ENCODE data around the gene IPO13. TPM values are rescaled to one million over a fixed set of nuclear protein-coding genes. Genes with fewer than 3 reads are reported as not detected.

IPO13 gene
- total and polyA plus RNA-seq, 4 donors = 8.6 to 15.1 (median 10.5) TPM

- peak overlapping the region; percentile 93 to 96 for H3K27ac ChIP-seq (ENCODE audit: low read depth in 1 of 2, low read length in 2 of 2)
- H3K36me3 ChIP-seq (ENCODE audit: control insufficient read depth in 4 of 4, insufficient read depth in 3 of 4, low read depth in 1 of 4, low read length in 3 of 4) = peaks cover 5 to 21% (median 12%) of the 10 kb centered on the region in 4 donors
- H3K27me3 ChIP-seq (ENCODE audit: control insufficient read depth in 4 of 4, insufficient read depth in 4 of 4, low read length in 3 of 4) = no peaks in the 10 kb centered on the region
- H3K4me1 ChIP-seq (ENCODE audit: control insufficient read depth in 4 of 4, insufficient read depth in 4 of 4, low read length in 3 of 4) = peaks cover 9 to 61% (median 51%) of the 10 kb centered on the region in 4 donors
- no peaks in the 10 kb centered on the region for H3K9me3 ChIP-seq (ENCODE audit: control insufficient read depth in 4 of 4, low read length in 3 of 4)
- WGBS = 3% methylated on average over 34 of the region's 34 CpGs
- H3K9ac ChIP-seq (ENCODE audit: low read depth in 1 of 2, low read length in 2 of 2) = peak overlapping the region; percentile 69 to 91
- peak; percentile 12 for TF ChIP-seq YY1 (IDR thresholded peaks at IDR 0.05)
- TF ChIP-seq REST (IDR thresholded peaks at IDR 0.05) = no peak
- TF ChIP-seq FOXA1 (IDR thresholded peaks at IDR 0.05) = peak; percentile 30
- peak; percentile 53 for TF ChIP-seq FOXA2 (IDR thresholded peaks at IDR 0.05)
- H3K4me3 ChIP-seq (ENCODE audit: low read depth in 1 of 3, low read length in 3 of 3) = peak overlapping the region; percentile 88 to 93 (median 88)
- DNase-seq (ENCODE audit: low spot score) = peak; percentile 63
These were observed 28.7 kb downstream of the IPO13 start for GRCh38 chr1:43975249-43975961.

GRCh38 chr1:43976045-43976444 is 29.3 kb downstream of the IPO13 start:
- Histone ChIP-seq H3K9me3 (ENCODE audit: control insufficient read depth in 4 of 4, low read length in 3 of 4) (no peaks in the 10 kb centered on the region), H3K9ac (ENCODE audit: low read depth in 1 of 2, low read length in 2 of 2) (peak overlapping the region in 1 of 2 donors; percentile 91), H3K4me1 (ENCODE audit: control insufficient read depth in 4 of 4, insufficient read depth in 4 of 4, low read length in 3 of 4) (peaks cover 9 to 58% (median 45%) of the 10 kb centered on the region in 4 donors), H3K27ac (ENCODE audit: low read depth in 1 of 2, low read length in 2 of 2) (peak overlapping the region in 1 of 2 donors; percentile 96), H3K36me3 (ENCODE audit: control insufficient read depth in 4 of 4, insufficient read depth in 3 of 4, low read depth in 1 of 4, low read length in 3 of 4) (peaks cover 5 to 21% (median 12%) of the 10 kb centered on the region in 4 donors), H3K4me3 (ENCODE audit: low read depth in 1 of 3, low read length in 3 of 3) (peak overlapping the region; percentile 88 to 93 (median 88)), H3K27me3 (ENCODE audit: control insufficient read depth in 4 of 4, insufficient read depth in 4 of 4, low read length in 3 of 4) (no peaks in the 10 kb centered on the region)
- TF ChIP-seq REST (IDR thresholded peaks at IDR 0.05) = no peak
- no peak for DNase-seq (ENCODE audit: low spot score)
- WGBS = 90% methylated on average over 4 of the region's 4 CpGs

- no peak for DNase-seq (ENCODE audit: low spot score)
- no peaks in the 10 kb centered on the region for H3K27me3 ChIP-seq (ENCODE audit: control insufficient read depth in 4 of 4, insufficient read depth in 4 of 4, low read length in 3 of 4)
- H3K9ac ChIP-seq (ENCODE audit: low read depth in 1 of 2, low read length in 2 of 2) = no peak overlapping the region
- no peaks in the 10 kb centered on the region for H3K9me3 ChIP-seq (ENCODE audit: control insufficient read depth in 4 of 4, low read length in 3 of 4)
- no peak overlapping the region for H3K27ac ChIP-seq (ENCODE audit: low read depth in 1 of 2, low read length in 2 of 2)
- H3K36me3 ChIP-seq (ENCODE audit: control insufficient read depth in 4 of 4, insufficient read depth in 3 of 4, low read depth in 1 of 4, low read length in 3 of 4) = peaks cover 5 to 20% (median 12%) of the 10 kb centered on the region in 4 donors
- H3K4me1 ChIP-seq (ENCODE audit: control insufficient read depth in 4 of 4, insufficient read depth in 4 of 4, low read length in 3 of 4) = peaks cover 9 to 58% (median 45%) of the 10 kb centered on the region in 4 donors
- 93% methylated on average over 8 of the region's 8 CpGs for WGBS
- no peak overlapping the region for H3K4me3 ChIP-seq (ENCODE audit: low read depth in 1 of 3, low read length in 3 of 3)
- no peak for TF ChIP-seq YY1 (IDR thresholded peaks at IDR 0.05)
- no peak for TF ChIP-seq RXRA (IDR thresholded peaks at IDR 0.05)
- no peak for TF ChIP-seq MAX (IDR thresholded peaks at IDR 0.05)
- no peak for TF ChIP-seq HNF4G (IDR thresholded peaks at IDR 0.05)
- no peak for TF ChIP-seq FOXA1 (IDR thresholded peaks at IDR 0.05)
- no peak for TF ChIP-seq FOXA2 (IDR thresholded peaks at IDR 0.05)
- no peak for TF ChIP-seq HNF4A (conservative IDR thresholded peaks at IDR 0.05)
- no peak for TF ChIP-seq JUND (IDR thresholded peaks at IDR 0.05)
- no peak for TF ChIP-seq GABPA (IDR thresholded peaks at IDR 0.05 in 1 of 2, conservative IDR thresholded peaks at IDR 0.05 in 1 of 2)
- no peak for TF ChIP-seq ATF3 (IDR thresholded peaks at IDR 0.05)
- no peak for TF ChIP-seq EGR1 (IDR thresholded peaks at IDR 0.05; ENCODE audit: low read depth in 2 of 2)
- TF ChIP-seq TAF1 (conservative IDR thresholded peaks at IDR 0.05) = no peak
- no peak for TF ChIP-seq REST (IDR thresholded peaks at IDR 0.05)
- TF ChIP-seq SP1 (IDR thresholded peaks at IDR 0.05) = no peak
- no peak for TF ChIP-seq RAD21 (IDR thresholded peaks at IDR 0.05)
These were observed 30.1 kb downstream of the IPO13 start for GRCh38 chr1:43976890-43977289.

Data from liver (tissue), 9 donors.